Stimulated activated effector memory CD8-positive, alpha-beta T cell treated with anti-CD3 and anti-CD28 coated beads, Interleukin-12 subunit alpha, Interleukin-12 subunit beta, amount 100 ng/mL, for 72 hours (primary cell): ENCODE data around the gene NECAB2.

ENCODE experiments used
- ATAC-seq: fragments of 150-1000 bp; cut with Tn5 transposase; 2 replicates; pipeline ENCODE4 v1.10.0; 2021
- DNase-seq, 2 donors: peaks; one replicate each; pipeline ENCODE4 v3.0.0; 2021 to 2022; ENCODE audit warnings: low spot score in 2 of 2
- H3K27ac Mint-ChIP-seq: one replicate; pipeline ENCODE4 v1.8.0; 2022; ENCODE audit warnings: mild to moderate bottlenecking, mixed read lengths
- H3K36me3 Mint-ChIP-seq: one replicate; pipeline ENCODE4 v1.8.0; 2022; ENCODE audit warnings: mild to moderate bottlenecking, mixed read lengths
- H3K4me1 Mint-ChIP-seq: one replicate; pipeline ENCODE4 v1.8.0; 2022; ENCODE audit warnings: mixed read lengths
- H3K4me3 Mint-ChIP-seq: one replicate; pipeline ENCODE4 v1.8.0; 2022; ENCODE audit warnings: mild to moderate bottlenecking, mixed read lengths
- H3K9me3 Mint-ChIP-seq: one replicate; pipeline ENCODE4 v1.8.0; 2022; ENCODE audit warnings: mixed read lengths

NECAB2 gene

GRCh38 chr16:83965444-83966152, 2.4 kb upstream of the NECAB2 start:
- H3K9me3 Mint-ChIP-seq = no peaks in the 10 kb centered on the region
- ATAC-seq (no peak), DNase-seq (no peak)
- no peaks in the 10 kb centered on the region for H3K36me3 Mint-ChIP-seq
- peaks cover 6% of the 10 kb centered on the region for H3K4me1 Mint-ChIP-seq
- no peak overlapping the region for H3K4me3 Mint-ChIP-seq
- H3K27ac Mint-ChIP-seq = no peak overlapping the region

GRCh38 chr16:83966153-83966696, 1.8 kb upstream of the NECAB2 start:
- Mint-ChIP-seq H3K4me3 (no peak overlapping the region), H3K9me3 (no peaks in the 10 kb centered on the region), H3K4me1 (peaks cover 6% of the 10 kb centered on the region), H3K36me3 (no peaks in the 10 kb centered on the region), H3K27ac (no peak overlapping the region)
- DNase-seq (no peak), ATAC-seq (no peak)

GRCh38 chr16:83967091-83967490, 953 bp upstream of the NECAB2 start:
- DNase-seq = no peak
- Mint-ChIP-seq H3K4me1 (peaks cover 6% of the 10 kb centered on the region), H3K9me3 (no peaks in the 10 kb centered on the region), H3K36me3 (no peaks in the 10 kb centered on the region), H3K4me3 (no peak overlapping the region), H3K27ac (no peak overlapping the region)
- ATAC-seq = no peak

- DNase-seq = no peak
- Mint-ChIP-seq H3K27ac (no peak overlapping the region), H3K9me3 (no peaks in the 10 kb centered on the region), H3K4me1 (peaks cover 6% of the 10 kb centered on the region), H3K4me3 (peak overlapping the region; percentile 39), H3K36me3 (no peaks in the 10 kb centered on the region)
- ATAC-seq = no peak
Measured at GRCh38 chr16:83968306-83968851, 335 bp downstream of the NECAB2 start.

GRCh38 chr16:83968891-83969649, 1.0 kb downstream of the NECAB2 start:
- Mint-ChIP-seq H3K9me3 (no peaks in the 10 kb centered on the region), H3K27ac (no peak overlapping the region), H3K4me3 (peak overlapping the region; percentile 38), H3K4me1 (peaks cover 6% of the 10 kb centered on the region), H3K36me3 (no peaks in the 10 kb centered on the region)
- DNase-seq = no peak
- no peak for ATAC-seq

GRCh38 chr16:83969771-83970429, 1.9 kb downstream of the NECAB2 start:
- H3K4me1 Mint-ChIP-seq = peaks cover 6% of the 10 kb centered on the region
- DNase-seq (no peak), ATAC-seq (no peak)
- no peaks in the 10 kb centered on the region for H3K9me3 Mint-ChIP-seq
- H3K36me3 Mint-ChIP-seq = no peaks in the 10 kb centered on the region
- H3K27ac Mint-ChIP-seq = no peak overlapping the region
- H3K4me3 Mint-ChIP-seq = peak overlapping the region; percentile 38

- ATAC-seq (no peak), DNase-seq (no peak)
- Mint-ChIP-seq H3K27ac (no peak overlapping the region), H3K4me1 (peaks cover 6% of the 10 kb centered on the region), H3K36me3 (no peaks in the 10 kb centered on the region), H3K4me3 (no peak overlapping the region), H3K9me3 (no peaks in the 10 kb centered on the region)
Measured at GRCh38 chr16:83970430-83970815, 2.4 kb downstream of the NECAB2 start.

GRCh38 chr16:83971165-83972130, 3.4 kb downstream of the NECAB2 start:
- no peaks in the 10 kb centered on the region for H3K9me3 Mint-ChIP-seq
- H3K4me3 Mint-ChIP-seq = no peak overlapping the region
- DNase-seq = no peak
- H3K36me3 Mint-ChIP-seq = no peaks in the 10 kb centered on the region
- H3K27ac Mint-ChIP-seq = no peak overlapping the region
- peaks cover 6% of the 10 kb centered on the region for H3K4me1 Mint-ChIP-seq
- no peak for ATAC-seq

- DNase-seq (no peak), ATAC-seq (no peak)
- Mint-ChIP-seq H3K27ac (no peak overlapping the region), H3K36me3 (no peaks in the 10 kb centered on the region), H3K9me3 (no peaks in the 10 kb centered on the region), H3K4me1 (peaks cover 6% of the 10 kb centered on the region), H3K4me3 (no peak overlapping the region)
Measured at GRCh38 chr16:83972256-83973008, 4.4 kb downstream of the NECAB2 start.

GRCh38 chr16:83973077-83973476, 5.0 kb downstream of the NECAB2 start:
- Mint-ChIP-seq H3K9me3 (no peaks in the 10 kb centered on the region), H3K4me1 (peaks cover under 1% of the 10 kb centered on the region), H3K4me3 (no peak overlapping the region), H3K27ac (no peak overlapping the region), H3K36me3 (no peaks in the 10 kb centered on the region)
- no peak for DNase-seq
- ATAC-seq = no peak

GRCh38 chr16:83973581-83974385, 5.7 kb downstream of the NECAB2 start:
- ATAC-seq = no peak
- DNase-seq = no peak
- Mint-ChIP-seq H3K4me1 (no peaks in the 10 kb centered on the region), H3K36me3 (no peaks in the 10 kb centered on the region), H3K9me3 (no peaks in the 10 kb centered on the region), H3K4me3 (no peak overlapping the region), H3K27ac (no peak overlapping the region)

- no peak overlapping the region for H3K27ac Mint-ChIP-seq
Measured at GRCh38 chr16:83974475-83974874, 6.4 kb downstream of the NECAB2 start.

GRCh38 chr16:83975590-83976260, 7.7 kb downstream of the NECAB2 start:
- Mint-ChIP-seq H3K4me1 (no peaks in the 10 kb centered on the region), H3K9me3 (no peaks in the 10 kb centered on the region), H3K36me3 (no peaks in the 10 kb centered on the region), H3K27ac (no peak overlapping the region), H3K4me3 (no peak overlapping the region)
- ATAC-seq (no peak), DNase-seq (no peak)

More at GRCh38 chr16:83974475-83974874, 6.4 kb downstream of the NECAB2 start:
- Mint-ChIP-seq H3K4me3 (no peak overlapping the region), H3K9me3 (no peaks in the 10 kb centered on the region), H3K36me3 (no peaks in the 10 kb centered on the region), H3K4me1 (no peaks in the 10 kb centered on the region)
- ATAC-seq (no peak), DNase-seq (no peak)
